AG04449 (cell line): ENCODE data around the gene CDHR1.

Experiments used
- CTCF ChIA-PET: fragments of 350-600 bp; formaldehyde crosslinking; extraction: SDS; loops from one replicate; lab custom pipeline; 2021; ENCODE audit warnings: antibody characterized with exemption; lab: Yijun Ruan, JAX
- POLR2A ChIA-PET: fragments of 400-600, 350-600 bp; formaldehyde crosslinking; extraction: SDS; loops from one replicate; lab custom pipeline; 2020; ENCODE audit warnings: antibody characterized with exemption, inconsistent platforms; lab: Yijun Ruan, JAX
- DNase-seq: peaks from one replicate; pipeline ENCODE4 v3.0.0-alpha.2; 2010; ENCODE audit warnings: low read depth, low spot score
- H3K4me3 ChIP-seq: 2 replicates; pipeline ENCODE4 v1.5.1; 2011; ENCODE audit warnings: low read depth, mild to moderate bottlenecking, control low read depth, low read length
- TF ChIP-seq, protein P1 (sequence below): IDR thresholded peaks from one replicate; pipeline ENCODE4 v1.5.1; 2011; ENCODE audit warnings: mild to moderate bottlenecking, moderate library complexity, low read length, control low read depth, inconsistent platforms; ENCODE audit not compliant: insufficient read depth; ENCODE audit errors: missing control alignments

The CDHR1 gene

GRCh38 chr10:84196941-84197340 is 2.6 kb downstream of the CDHR1 start:
- ChIA-PET POLR2A (no interaction called here), CTCF (no interaction called here)
- no peak for DNase-seq
- TF ChIP-seq, protein P1, sequence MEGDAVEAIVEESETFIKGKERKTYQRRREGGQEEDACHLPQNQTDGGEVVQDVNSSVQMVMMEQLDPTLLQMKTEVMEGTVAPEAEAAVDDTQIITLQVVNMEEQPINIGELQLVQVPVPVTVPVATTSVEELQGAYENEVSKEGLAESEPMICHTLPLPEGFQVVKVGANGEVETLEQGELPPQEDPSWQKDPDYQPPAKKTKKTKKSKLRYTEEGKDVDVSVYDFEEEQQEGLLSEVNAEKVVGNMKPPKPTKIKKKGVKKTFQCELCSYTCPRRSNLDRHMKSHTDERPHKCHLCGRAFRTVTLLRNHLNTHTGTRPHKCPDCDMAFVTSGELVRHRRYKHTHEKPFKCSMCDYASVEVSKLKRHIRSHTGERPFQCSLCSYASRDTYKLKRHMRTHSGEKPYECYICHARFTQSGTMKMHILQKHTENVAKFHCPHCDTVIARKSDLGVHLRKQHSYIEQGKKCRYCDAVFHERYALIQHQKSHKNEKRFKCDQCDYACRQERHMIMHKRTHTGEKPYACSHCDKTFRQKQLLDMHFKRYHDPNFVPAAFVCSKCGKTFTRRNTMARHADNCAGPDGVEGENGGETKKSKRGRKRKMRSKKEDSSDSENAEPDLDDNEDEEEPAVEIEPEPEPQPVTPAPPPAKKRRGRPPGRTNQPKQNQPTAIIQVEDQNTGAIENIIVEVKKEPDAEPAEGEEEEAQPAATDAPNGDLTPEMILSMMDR = no peak
- H3K4me3 ChIP-seq = no peak overlapping the region

DNA sequence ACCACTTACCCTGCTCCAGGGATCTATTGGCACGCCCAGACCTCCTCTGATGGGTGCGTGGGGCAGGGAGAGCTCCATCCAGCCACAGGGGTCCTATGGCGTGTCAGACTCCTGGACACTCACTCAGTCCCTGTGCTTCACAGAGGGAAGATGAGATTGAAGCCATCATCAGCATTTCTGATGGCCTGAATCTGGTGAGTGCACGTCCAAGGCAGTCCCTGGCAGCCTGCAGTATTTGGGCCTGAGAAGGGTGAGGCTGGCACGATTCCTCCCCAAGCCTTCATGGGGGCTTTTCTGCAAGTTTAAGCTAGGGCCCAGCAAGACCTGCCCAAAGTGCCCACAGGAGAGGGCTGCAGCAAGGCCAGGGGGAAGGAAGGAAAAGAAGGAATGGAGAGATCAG is 3.3 kb downstream of the CDHR1 start:
- ChIA-PET CTCF (no interaction called here), POLR2A (no interaction called here)
- TF ChIP-seq, protein P1 = no peak
- no peak for DNase-seq
- H3K4me3 ChIP-seq = no peak overlapping the region

DNA sequence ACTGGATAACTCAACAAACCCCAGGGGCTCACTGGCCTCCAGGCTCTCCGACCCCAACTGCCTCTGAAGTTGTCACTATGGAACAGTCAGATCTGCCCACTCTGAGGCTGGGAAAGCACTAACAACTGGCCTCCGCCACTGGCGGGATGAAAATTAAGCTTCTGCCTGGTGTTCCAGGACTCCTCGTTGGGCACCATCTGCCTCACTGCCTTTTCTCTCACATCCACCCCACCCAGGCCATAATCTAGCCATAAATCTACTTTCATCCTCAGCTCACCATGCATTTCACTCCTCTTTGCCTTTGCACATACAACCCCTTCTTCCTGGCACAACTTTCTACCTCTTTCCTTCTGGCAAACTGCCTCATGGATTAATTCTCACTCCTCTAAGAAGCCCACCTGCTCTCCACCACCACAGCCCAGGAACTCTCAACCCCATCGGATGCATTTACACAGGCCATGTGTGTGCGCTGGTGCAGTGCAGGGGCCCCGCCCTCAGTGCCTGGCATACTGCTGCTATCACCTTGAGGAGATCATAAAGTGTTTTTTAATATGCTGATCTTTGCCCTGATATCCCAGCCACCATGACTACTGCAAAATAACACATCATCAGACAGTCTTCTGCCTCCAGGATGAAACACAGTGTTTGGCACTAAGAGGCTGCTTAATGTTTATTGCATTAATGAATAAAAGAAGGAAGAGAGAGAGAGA is 4.0 kb downstream of the CDHR1 start:
- ChIA-PET POLR2A (no interaction called here), CTCF (no interaction called here)
- no peak overlapping the region for H3K4me3 ChIP-seq
- TF ChIP-seq, protein P1 = no peak
- DNase-seq = no peak

GRCh38 chr10:84200537-84201243 is 6.4 kb downstream of the CDHR1 start:
- DNase-seq = no peak
- ChIA-PET POLR2A (no interaction called here), CTCF (no interaction called here)
- no peak overlapping the region for H3K4me3 ChIP-seq
- TF ChIP-seq, protein P1 = no peak

GRCh38 chr10:84201244-84201606 is 6.9 kb downstream of the CDHR1 start:
- DNase-seq = no peak
- no peak overlapping the region for H3K4me3 ChIP-seq
- POLR2A ChIA-PET = no interaction called here
- TF ChIP-seq, protein P1 = no peak
- CTCF ChIA-PET = no interaction called here

GRCh38 chr10:84201682-84202081 is 7.3 kb downstream of the CDHR1 start:
- no peak for DNase-seq
- no peak overlapping the region for H3K4me3 ChIP-seq
- ChIA-PET CTCF (no interaction called here), POLR2A (no interaction called here)
- TF ChIP-seq, protein P1 = no peak
